SKM-1 treated with dmso at 0.1 percent for 144 hours (cell line): ENCODE results near the gene INPP4B.

Experiments used
- DNase-seq: peaks from one replicate; lab custom pipeline; 2025; ENCODE audit not compliant: unreplicated experiment; lab: John Stamatoyannopoulos, UW

Gene INPP4B

DNA sequence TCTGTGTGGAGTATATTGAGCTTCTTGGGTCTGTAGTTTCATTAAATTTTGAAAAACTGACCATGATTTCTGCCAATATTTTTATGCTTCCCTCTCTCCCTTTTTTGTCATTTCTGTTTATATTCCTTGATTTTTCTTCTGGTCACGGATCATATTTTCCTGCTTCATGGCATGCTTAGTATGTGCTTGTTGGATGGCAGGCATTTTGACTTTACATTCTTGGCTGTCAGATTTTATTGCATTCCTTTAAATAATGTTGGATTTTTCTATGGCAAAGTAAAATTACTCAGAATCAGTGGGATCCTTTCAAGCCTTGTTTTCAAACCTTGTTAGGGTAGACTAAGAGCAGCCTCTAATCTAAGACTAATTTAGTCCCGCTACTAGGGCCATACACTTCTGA lies 677.9 kb downstream of the INPP4B start:
- no peak for DNase-seq

- no peak for DNase-seq
Measured at GRCh38 chr4:142164767-142165500, 681.2 kb downstream of the INPP4B start.

GRCh38 chr4:142161086-142161485 lies 685.0 kb downstream of the INPP4B start:
- DNase-seq, result no peak

DNA sequence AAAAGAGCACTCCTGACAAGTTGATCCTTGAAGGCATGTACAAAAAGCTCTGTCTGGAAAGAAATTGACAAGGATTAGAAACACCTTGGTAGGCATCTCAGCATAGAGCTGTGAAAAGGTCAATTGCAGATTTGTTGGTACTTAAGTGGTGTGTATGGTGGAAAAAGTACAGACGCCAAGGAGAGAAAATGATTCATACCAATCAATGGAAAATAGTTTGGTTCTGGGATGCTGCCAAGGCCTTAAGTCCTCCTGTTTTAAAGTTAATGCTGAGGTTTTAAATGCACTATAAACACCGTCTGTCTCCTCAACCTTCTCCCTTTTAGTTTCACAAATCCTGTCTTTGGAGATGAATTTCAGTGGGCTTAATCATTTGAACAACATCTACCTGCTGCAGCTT lies 685.6 kb downstream of the INPP4B start:
- DNase-seq, result no peak

GRCh38 chr4:142158980-142159379 lies 687.1 kb downstream of the INPP4B start:
- no peak for DNase-seq

- DNase-seq, result no peak
Measured at GRCh38 chr4:142156256-142156655, 689.8 kb downstream of the INPP4B start.

- DNase-seq, result no peak
Measured at GRCh38 chr4:142155347-142155746, 690.8 kb downstream of the INPP4B start.

GRCh38 chr4:142150483-142150882 lies 695.6 kb downstream of the INPP4B start:
- DNase-seq, result no peak

DNA sequence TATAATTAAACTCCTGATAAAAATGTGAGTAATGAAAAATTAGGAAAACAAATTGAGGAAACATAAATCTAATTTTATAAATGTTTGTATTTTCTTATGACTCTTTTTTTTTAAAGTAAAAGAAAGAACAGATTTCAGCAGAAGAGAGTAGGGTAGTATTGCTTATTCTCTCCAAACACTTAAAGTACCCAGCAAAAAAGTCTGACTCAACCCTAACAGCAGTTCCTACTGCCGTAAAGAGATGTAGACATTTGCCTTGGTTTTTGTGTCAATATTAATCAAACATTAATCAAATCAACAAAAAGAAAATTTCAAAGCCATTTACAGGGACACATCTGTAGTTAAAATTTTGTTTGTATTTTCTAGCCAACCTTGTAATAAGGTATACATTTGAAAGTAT lies 701.3 kb downstream of the INPP4B start:
- no peak for DNase-seq

DNA sequence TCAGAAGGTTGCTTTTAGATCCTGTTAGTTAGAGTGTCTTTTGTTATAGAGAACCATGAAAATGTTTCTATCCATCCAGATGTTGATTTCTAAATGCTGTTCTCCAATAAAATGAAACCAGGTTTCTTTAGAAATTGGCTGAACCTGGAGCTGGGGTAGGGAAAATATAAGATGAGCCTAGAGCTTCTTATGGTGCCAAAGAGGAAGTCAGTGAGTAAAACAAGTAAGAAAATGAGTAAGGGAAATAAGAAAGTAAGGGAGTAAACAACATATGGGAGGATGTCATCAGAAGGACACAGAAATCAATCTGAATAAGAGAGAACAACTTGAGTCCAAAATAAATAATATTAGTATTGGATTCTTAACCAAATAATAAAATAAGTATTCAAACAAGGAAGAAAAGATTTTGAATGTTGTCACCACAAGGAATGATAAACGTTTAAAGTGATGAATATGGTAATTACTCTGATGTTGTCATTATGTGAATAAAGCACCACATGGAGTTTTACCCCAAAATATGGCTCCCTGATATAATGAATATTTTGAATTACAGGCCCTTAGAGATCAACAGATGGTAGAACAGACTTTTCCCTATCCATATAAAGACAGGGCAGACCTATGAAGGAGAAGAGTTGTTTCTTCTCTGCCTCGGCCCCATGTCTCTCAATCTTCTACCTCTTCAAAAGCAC lies 703.6 kb downstream of the INPP4B start:
- DNase-seq, result no peak

- DNase-seq, result no peak
Measured at GRCh38 chr4:142141224-142141623, 704.9 kb downstream of the INPP4B start.

DNA sequence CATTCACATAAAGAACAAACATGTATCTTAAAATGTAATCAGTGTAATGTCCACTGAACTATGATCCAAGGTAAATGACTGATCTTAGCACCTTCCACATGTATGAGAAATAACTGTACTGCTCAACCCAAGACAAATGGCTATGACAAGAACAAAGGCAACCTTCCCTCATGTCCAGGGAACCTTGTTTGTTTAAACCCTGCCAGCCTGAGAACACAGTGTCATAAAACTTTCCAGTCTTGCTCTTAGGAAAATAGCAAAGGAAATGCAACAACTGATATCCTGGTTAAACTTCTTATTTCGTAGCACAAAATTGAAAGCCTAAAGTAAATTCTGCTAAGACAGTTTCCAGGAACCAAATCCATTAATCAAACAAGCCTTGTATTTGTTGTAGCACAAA lies 715.4 kb downstream of the INPP4B start:
- no peak for DNase-seq

DNA sequence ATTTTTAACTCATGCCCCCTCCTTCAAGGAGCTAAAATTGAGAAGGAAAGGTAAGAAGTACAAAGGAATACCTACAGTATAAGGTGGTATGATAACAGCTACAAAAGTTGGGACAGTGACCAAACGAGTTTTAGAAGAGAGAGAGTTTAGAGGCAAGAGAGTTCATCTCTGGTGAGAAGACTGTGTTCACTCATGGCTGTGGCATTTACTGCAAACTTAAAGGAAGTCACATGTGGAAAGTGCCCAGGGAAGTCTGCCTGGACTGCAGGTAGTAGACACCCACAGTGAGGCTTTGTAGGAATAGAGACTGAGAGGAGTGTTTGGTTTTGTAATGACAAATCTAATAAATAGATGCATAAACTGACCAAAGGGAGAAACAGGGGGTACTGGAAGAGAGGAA lies 716.2 kb downstream of the INPP4B start:
- no peak for DNase-seq

DNA sequence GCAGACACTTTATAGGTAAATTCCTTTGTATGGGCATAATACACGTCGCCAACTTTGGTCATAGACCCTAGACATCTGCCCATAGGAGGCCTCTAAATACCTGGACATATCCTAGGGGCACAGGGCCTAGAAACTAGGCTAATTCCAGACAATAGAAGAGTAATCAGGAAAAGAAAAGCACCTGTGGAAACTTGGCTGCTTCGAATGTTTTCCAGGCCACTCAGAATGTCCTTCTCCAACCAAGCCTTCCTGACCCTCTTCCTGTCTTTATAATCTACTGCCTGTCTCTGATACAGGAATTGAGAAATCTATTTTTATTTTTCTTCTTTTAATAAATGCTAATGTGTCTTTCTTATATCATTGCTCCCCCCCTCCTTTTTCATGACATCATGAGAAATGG lies 716.6 kb downstream of the INPP4B start:
- DNase-seq, result no peak

GRCh38 chr4:142128529-142128928 lies 717.6 kb downstream of the INPP4B start:
- DNase-seq, result no peak

DNA sequence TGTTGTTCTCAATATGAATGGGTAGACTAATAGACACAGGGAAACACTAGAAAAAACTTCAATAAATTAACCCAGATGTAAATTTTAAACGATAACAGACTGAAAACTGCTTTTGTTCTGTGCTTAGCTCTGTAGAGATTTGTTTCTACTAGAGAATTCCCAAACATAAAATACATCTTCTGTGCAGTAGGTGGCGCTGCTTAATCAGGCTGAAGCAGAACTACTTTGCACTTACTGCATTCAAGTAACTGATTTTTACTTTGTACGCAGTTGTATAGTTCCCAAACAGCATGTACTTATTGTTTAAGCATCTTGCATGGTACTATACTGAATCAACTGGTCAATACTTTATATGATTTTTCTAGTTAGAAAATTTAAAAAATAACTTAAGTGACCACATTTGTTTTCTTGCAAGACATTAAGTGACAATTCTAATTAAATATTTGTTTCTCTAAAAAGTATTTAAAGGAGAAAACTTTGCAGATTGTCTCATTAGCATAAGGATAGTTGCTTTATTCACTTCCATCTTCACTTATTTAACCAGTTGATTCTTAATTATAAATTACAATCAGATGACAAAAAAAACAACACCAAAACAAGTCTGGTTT lies 719.1 kb downstream of the INPP4B start:
- peak; percentile 56 for DNase-seq

- DNase-seq, result no peak
Measured at GRCh38 chr4:142124874-142125273, 721.2 kb downstream of the INPP4B start.

DNA sequence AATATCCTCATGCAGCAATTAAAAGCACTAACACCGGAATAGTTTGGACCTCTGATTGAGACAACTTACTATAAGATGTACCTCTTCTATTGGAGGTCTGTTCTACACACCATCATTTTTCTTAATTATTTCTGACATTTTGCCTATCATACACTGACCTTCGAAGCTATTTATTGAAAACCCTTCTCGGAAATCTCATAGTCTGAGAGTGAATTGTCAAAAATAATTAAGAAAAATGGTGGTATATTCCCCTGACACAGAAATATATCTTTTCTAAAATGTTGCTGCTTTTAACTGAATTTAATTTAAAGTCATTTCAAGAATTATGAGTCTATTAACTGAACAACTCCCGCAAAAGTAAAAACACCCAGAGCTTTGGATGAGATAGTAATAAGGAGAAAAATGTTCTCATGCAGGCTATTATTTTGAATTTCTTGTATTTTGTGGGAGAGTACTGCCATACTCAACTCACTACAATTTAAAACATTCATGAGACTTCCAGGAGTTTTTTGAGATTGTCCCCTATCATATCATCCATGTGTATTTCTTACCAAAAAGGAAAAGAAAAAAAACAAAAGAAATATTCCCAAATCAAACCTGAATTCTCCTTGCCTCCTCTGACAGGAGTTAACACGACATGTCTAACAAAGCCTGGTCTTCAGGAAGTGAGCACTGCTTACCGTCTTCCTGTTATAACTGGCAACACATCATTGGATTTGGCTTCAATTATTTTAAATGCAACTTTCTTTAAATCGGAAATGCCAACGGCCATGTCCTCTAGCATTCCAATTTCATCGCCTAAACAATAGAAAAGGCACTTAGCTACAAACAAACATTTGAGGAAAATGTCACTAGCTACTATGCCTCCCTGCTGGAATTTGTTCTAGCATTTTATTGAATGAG lies 724.4 kb downstream of the INPP4B start:
- no peak for DNase-seq

- no peak for DNase-seq
Measured at GRCh38 chr4:142120921-142121320, 725.2 kb downstream of the INPP4B start.

DNA sequence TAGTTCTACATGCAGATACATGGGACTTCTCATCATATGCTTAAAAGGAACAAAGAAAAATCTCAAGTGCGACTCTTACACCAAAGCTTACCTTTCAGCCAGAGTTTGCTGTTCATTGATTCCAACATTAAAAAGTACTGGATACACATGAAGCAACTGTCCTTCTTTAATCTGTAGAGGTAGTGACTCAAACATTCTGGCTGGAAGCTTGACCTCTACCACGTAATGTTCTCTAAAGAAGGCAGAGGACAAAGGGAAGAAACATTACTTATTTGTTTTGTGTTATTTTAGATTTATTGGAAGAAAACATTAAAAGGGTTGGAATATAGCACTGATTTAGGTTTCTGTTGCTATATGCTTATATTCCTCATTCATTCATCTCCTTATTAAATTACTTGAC lies 733.6 kb downstream of the INPP4B start:
- DNase-seq, result no peak

DNA sequence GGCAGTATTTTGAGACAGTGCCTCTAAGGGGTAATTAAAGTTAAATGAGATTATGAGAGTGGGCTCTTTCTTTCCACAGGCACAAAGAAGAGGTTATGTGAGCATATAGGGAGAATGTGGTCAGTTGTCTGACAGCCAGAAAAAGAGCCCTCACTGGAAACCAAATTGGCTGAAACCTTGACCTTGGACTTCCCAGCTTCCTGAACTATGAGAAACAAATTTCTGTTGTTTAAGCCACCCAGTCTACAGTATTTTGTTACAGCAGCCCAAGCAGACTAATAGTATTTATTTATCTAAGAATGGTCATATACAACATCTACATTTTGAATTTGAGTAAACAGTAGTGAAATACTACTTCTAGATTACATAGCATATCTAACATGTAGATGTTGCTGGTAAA lies 736.0 kb downstream of the INPP4B start:
- DNase-seq, result no peak
